ENCODE data around the gene HIF1A. TPM values are rescaled to one million over a fixed set of nuclear protein-coding genes. Genes with fewer than 3 reads are reported as not detected.

Gene HIF1A
- total and polyA plus RNA-seq, 2 of the 13 experiments (the other 11 are each of a cell fraction or from before 2014, with no cell fraction given), result 41.0 to 126 TPM

GRCh38 chr14:61720741-61721140, 25.4 kb downstream of the HIF1A start:
- WGBS (ENCODE audit: low lambda C conversion rate), result 81% methylated on average over 6 of the region's 6 CpGs
- Histone ChIP-seq H3K4me3 (replicated peaks in 1 of 3; ENCODE audit: insufficient read depth in 1 of 3, low read depth in 2 of 3, low read length in 3 of 3) (no peak overlapping the region), H2AFZ (ENCODE audit: low read length) (no peak overlapping the region), H3K4me2 (ENCODE audit: low read depth, low read length) (no peak overlapping the region), H3K9me3 (ENCODE audit: low read length) (no peaks in the 10 kb centered on the region), H3K36me3 (replicated peaks in 1 of 2; ENCODE audit: control insufficient read depth in 1 of 2, insufficient read depth in 2 of 2, low read length in 2 of 2) (peaks cover 6 to 40% of the 10 kb centered on the region in 2 experiments), H3K4me1 (ENCODE audit: insufficient read depth, low read length) (peaks cover 36% of the 10 kb centered on the region), H3K27me3 (ENCODE audit: control insufficient read depth in 1 of 2, insufficient read depth in 2 of 2, low read length in 2 of 2) (no peaks in the 10 kb centered on the region; a peak in 1 of 5 replicates), H3K79me2 (ENCODE audit: insufficient read depth, low read length) (peaks cover 69% of the 10 kb centered on the region), H3K9ac (ENCODE audit: insufficient read depth, low read depth, low read length) (no peak overlapping the region), H4K20me1 (ENCODE audit: insufficient read depth, low read length) (peaks cover 57% of the 10 kb centered on the region), H3K27ac (ENCODE audit: extremely low read length, insufficient read depth, low read length) (no peak overlapping the region)
- in situ Hi-C loops (cut with HindIII; ENCODE audit: extremely low pct_ligation_motif_present, low pct_unique_long_range_greater_than_20kb), result no loop called here
- TF ChIP-seq ZC3H4 (CRISPR knock-in tag; IDR thresholded peaks at IDR 0.05; ENCODE audit: borderline replicate concordance), result no peak
- TF ChIP-seq ZNF761 (CRISPR knock-in tag; conservative IDR thresholded peaks at IDR 0.05), result no peak
- no peak for TF ChIP-seq ZKSCAN1 (IDR thresholded peaks at IDR 0.05; ENCODE audit: low read length)
- no peak for TF ChIP-seq ZMYM3 (CRISPR knock-in tag; IDR thresholded peaks at IDR 0.05)
- TF ChIP-seq, protein P1, sequence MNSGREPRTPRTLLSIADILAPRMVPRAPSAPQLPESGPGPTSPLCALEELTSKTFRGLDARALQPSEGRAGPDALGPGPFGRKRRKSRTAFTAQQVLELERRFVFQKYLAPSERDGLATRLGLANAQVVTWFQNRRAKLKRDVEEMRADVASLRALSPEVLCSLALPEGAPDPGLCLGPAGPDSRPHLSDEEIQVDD (CRISPR knock-in tag; IDR thresholded peaks at IDR 0.05; ENCODE audit: borderline replicate concordance), result no peak
- no peak for TF ChIP-seq RFX1 (IDR thresholded peaks at IDR 0.05)
- no peak for TF ChIP-seq ISX (CRISPR knock-in tag; conservative IDR thresholded peaks at IDR 0.05)
- no peak for TF ChIP-seq TMF1 (CRISPR knock-in tag; IDR thresholded peaks at IDR 0.05; ENCODE audit: low read depth)
- no peak for TF ChIP-seq ZNF547 (CRISPR knock-in tag; IDR thresholded peaks at IDR 0.05)
- TF ChIP-seq JUND (CRISPR knock-in tag; IDR thresholded peaks at IDR 0.05), result no peak
- TF ChIP-seq GZF1 (CRISPR knock-in tag; IDR thresholded peaks at IDR 0.05), result no peak
- TF ChIP-seq MEF2D (CRISPR knock-in tag; IDR thresholded peaks at IDR 0.05), result no peak
- no peak for TF ChIP-seq ZNF24 (IDR thresholded peaks at IDR 0.05)
- TF ChIP-seq ZNF775 (CRISPR knock-in tag; IDR thresholded peaks at IDR 0.05; ENCODE audit: borderline replicate concordance), result no peak
- no peak for TF ChIP-seq MTF2 (CRISPR knock-in tag; IDR thresholded peaks at IDR 0.05; ENCODE audit: borderline replicate concordance)
- no peak for TF ChIP-seq E2F1 (CRISPR knock-in tag; IDR thresholded peaks at IDR 0.05)
- no peak for TF ChIP-seq KDM4B (CRISPR knock-in tag; IDR thresholded peaks at IDR 0.05)
- ChIA-PET POLR2A (no interaction called here), CTCF (ENCODE audit: low intra/inter-chr PET ratio, low total read pairs) (no interaction called here)
- no TSS peak for BruUV-seq (replicated peaks)
- ATAC-seq (no peak), FAIRE-seq (no peak), DNase-seq (ENCODE audit: low spot score) (no peak)
- intact Hi-C loops (cut with micrococcal nuclease; ENCODE audit: unreplicated experiment), result no loop called here

Measured in HepG2 (cell line).